Left lung (tissue), 10 donors: ENCODE measurements around the gene RASGRF1. TPM values are rescaled to one million over a fixed set of nuclear protein-coding genes. Genes with fewer than 3 reads are reported as not detected.

Experiments
- ATAC-seq: fragments of 200-7000 bp; cut with Tn5 transposase; one replicate; pipeline ENCODE4 v1.9.1; 2020; ENCODE audit warnings: moderate library complexity
- DNase-seq, 4 donors: peaks; one replicate each; pipeline ENCODE4 v3.0.0-alpha.2; 2013 to 2020
- H3K27ac ChIP-seq, 2 donors: fragments of 200-600 bp; sonication (generic) in 1 of 2; one replicate each; pipeline versions ENCODE4 v1.5.0 to v1.8.0; 2020 to 2021
- H3K27me3 ChIP-seq, 2 donors: fragments of 200-600 bp; sonication (generic) in 1 of 2; one replicate each; pipeline versions ENCODE4 v1.5.0 to v1.8.0; 2020 to 2021
- H3K36me3 ChIP-seq, 2 donors: fragments of 200-600 bp; sonication (generic) in 1 of 2; one replicate each; pipeline versions ENCODE4 v1.5.0 to v1.8.0; 2020 to 2021
- H3K4me1 ChIP-seq, 2 donors: fragments of 200-600 bp; one replicate each; pipeline ENCODE4 v1.8.0; 2021
- H3K4me3 ChIP-seq, 2 donors: fragments of 200-600 bp; sonication (generic) in 1 of 2; one replicate each; pipeline versions ENCODE4 v1.5.0 to v1.8.0; 2020 to 2021; ENCODE audit warnings: mild to moderate bottlenecking in 1 of 2
- H3K9me3 ChIP-seq, 2 donors: fragments of 200-600 bp; sonication (generic) in 1 of 2; one replicate each; pipeline versions ENCODE4 v1.5.0 to v1.8.0; 2020 to 2021
- intact Hi-C, 2 donors: fragments of 100-400 bp; cut with DNase I; formaldehyde crosslinking; loops; one replicate each; pipeline versions ENCODE4 v1.11.2 to v1.14.2; 2022
- polyA plus RNA-seq, 6 donors: library from polyadenylated mRNA; unstranded; fragments of 120-200 nt; gene quantifications; one replicate each; pipeline ENCODE4 v1.2.1, GENCODE V29; 2013; ENCODE audit not compliant: insufficient read length in 6 of 6
- total RNA-seq, 2 donors: library from RNA; stranded (reverse); fragmentation: NEBNext Ultra II Directional; extraction: Animal tissue kit (Norgen Biotek cat#: 25700); gene quantifications; one replicate each; pipeline ENCODE4 v1.2.1, GENCODE V29; 2021
- TF ChIP-seq, protein P1 (sequence below), 2 donors: fragments of 200-600 bp; sonication (generic) in 1 of 2; IDR thresholded peaks; one replicate each; pipeline versions ENCODE4 v1.5.0 to v1.8.0; 2021; ENCODE audit warnings: antibody characterized with exemption in 2 of 2
- donor health status: DM: no; HTN: yes; CAD: no.
- donor health status: DM: no; HTN: no; CAD: no.

RASGRF1 gene
- total and polyA plus RNA-seq, 8 donors, result 5.9 to 63.2 (median 26.0) TPM

DNA sequence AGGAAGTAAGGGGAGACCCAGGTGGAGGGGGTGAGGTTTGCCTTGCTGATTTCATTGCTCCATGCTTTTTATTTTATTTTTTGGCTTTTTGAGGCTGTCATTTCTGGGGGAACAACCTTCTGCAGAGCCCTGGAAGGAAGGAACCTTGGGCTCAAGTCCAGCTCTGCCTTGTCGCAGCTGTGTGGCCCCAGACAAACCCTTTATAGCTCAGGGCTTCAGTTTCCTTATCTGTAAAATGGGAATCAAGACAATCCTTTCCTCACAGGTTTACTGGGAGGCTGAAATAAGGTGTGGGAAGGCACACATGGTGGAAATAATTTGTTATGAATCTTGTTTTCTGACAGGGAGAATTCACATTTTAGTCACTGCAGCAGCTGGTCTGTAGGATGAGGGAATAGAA is 100.3 kb downstream of the RASGRF1 start:
- no peak for ATAC-seq
- DNase-seq, result no peak
- no peaks in the 10 kb centered on the region for H3K9me3 ChIP-seq
- TF ChIP-seq, protein P1, sequence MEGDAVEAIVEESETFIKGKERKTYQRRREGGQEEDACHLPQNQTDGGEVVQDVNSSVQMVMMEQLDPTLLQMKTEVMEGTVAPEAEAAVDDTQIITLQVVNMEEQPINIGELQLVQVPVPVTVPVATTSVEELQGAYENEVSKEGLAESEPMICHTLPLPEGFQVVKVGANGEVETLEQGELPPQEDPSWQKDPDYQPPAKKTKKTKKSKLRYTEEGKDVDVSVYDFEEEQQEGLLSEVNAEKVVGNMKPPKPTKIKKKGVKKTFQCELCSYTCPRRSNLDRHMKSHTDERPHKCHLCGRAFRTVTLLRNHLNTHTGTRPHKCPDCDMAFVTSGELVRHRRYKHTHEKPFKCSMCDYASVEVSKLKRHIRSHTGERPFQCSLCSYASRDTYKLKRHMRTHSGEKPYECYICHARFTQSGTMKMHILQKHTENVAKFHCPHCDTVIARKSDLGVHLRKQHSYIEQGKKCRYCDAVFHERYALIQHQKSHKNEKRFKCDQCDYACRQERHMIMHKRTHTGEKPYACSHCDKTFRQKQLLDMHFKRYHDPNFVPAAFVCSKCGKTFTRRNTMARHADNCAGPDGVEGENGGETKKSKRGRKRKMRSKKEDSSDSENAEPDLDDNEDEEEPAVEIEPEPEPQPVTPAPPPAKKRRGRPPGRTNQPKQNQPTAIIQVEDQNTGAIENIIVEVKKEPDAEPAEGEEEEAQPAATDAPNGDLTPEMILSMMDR (IDR thresholded peaks at IDR 0.05), result no peak
- no peak overlapping the region for H3K4me3 ChIP-seq
- intact Hi-C loops, result no loop called here
- no peaks in the 10 kb centered on the region for H3K36me3 ChIP-seq
- H3K27ac ChIP-seq, result peak overlapping the region; percentile 11 to 75
- H3K4me1 ChIP-seq, result peaks cover 19 to 35% of the 10 kb centered on the region in 2 donors
- H3K27me3 ChIP-seq, result no peaks in the 10 kb centered on the region

DNA sequence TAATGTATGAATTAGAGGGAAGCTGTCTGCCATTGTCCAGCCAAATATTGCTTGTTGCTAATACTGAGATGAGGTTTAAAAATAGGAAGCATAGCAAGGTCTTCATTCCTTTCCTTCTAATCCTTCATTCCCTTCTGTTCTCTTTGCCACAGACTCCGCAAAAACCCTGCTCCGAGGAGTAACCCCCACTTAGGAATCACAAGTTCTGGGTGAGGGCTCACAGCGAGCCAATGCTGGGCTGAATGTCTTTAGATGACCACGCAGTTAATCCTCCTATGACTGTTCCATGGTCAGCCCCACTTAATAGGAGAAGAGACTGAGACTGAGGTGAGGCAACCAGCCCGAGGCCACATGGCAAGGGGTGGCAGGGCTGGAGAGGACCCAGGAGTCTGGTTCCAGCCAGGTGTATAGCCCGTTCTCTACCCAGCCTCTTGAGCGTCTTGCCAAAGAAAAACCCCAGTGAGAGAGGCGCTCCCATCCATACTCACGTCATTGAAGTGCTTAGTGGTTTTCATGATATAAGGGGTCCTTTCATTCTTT is 100.8 kb downstream of the RASGRF1 start:
- no peaks in the 10 kb centered on the region for H3K9me3 ChIP-seq
- TF ChIP-seq, protein P1 (IDR thresholded peaks at IDR 0.05), result no peak
- peak; percentile 37 for ATAC-seq
- intact Hi-C loops, result no loop called here
- H3K4me1 ChIP-seq, result peaks cover 19 to 35% of the 10 kb centered on the region in 2 donors
- H3K27me3 ChIP-seq, result no peaks in the 10 kb centered on the region
- peak in 1 of 4 donors; percentile 76 for DNase-seq
- H3K4me3 ChIP-seq, result no peak overlapping the region
- no peaks in the 10 kb centered on the region for H3K36me3 ChIP-seq
- H3K27ac ChIP-seq, result peak overlapping the region; percentile 75 to 76

DNA sequence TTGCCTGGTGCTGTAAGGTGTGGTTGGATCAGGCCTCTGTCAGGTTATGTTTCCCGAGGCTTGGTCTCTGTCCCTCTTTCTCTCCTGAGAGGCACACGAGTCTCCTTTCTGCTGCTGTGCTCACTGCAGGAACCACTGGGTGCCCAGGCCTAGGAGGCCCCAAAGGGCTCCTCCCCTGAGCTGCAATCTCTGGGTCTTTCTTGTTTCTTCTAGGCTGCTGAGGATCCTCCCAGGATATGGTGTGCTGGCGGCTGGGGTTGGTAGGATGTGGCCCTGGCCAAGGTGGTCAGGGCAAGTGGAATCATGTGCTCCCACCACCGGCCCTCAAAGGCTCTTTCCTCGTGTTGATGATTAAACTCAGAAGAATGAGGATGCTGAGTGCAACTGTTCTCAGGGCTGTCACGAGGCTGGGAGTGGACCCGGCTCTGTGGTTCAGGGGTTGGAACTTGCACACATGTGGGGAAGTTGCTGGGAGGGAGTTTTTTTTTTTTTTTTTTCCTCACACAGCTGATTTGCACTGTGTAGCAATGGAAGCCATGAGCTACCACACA is 102.1 kb downstream of the RASGRF1 start:
- H3K4me3 ChIP-seq, result no peak overlapping the region
- H3K4me1 ChIP-seq, result peaks cover 19 to 39% of the 10 kb centered on the region in 2 donors
- TF ChIP-seq, protein P1 (IDR thresholded peaks at IDR 0.05), result no peak
- ATAC-seq (peak; percentile 81), DNase-seq (peak in 3 of 4 donors; percentile 70 to 95 (median 90))
- H3K27ac ChIP-seq, result peak overlapping the region; percentile 76 to 90
- intact Hi-C loops, result no loop called here
- H3K9me3 ChIP-seq, result no peaks in the 10 kb centered on the region
- H3K27me3 ChIP-seq, result no peaks in the 10 kb centered on the region
- no peaks in the 10 kb centered on the region for H3K36me3 ChIP-seq

DNA sequence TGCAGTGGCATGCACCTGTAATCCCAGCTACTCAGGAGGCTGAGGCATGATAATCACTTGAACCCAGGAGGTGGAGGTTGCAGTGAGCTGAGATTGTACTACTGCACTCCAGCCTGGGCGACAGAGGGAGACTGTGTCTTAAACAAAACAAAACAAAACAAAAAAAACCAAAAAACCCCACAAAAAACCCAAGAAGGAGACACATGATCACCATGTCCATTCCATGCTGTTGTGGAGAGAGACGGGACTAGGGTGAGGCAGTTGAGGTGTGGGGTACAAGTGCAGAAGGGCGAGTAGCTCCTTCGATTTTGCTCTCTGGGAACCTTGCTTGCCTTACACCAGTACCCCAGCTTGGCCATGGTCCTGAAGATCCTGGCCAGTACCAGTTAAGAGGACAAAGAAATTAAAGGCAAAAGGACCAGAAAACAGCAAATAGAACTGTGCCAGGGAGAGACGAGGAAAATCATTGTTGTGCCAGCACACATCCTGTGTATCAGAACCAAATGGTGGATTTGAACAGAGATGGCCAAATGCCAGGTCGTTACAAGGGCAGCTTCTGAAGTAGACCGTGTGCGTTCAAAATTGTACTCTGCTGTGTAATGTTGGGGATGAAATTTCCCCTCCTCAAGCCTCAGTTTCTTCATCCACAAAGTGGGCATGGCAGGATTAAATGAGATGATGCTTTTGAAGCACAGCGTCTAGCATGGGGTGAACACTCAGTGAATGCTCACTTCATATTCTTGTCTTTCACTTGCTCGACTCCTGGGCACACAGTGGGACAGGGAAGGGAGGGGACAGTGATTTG is 102.8 kb downstream of the RASGRF1 start:
- ATAC-seq (no peak), DNase-seq (no peak)
- Histone ChIP-seq H3K27me3 (no peaks in the 10 kb centered on the region), H3K36me3 (no peaks in the 10 kb centered on the region), H3K9me3 (no peaks in the 10 kb centered on the region), H3K4me1 (peaks cover 19 to 40% of the 10 kb centered on the region in 2 donors), H3K27ac (peak overlapping the region; percentile 76 to 90), H3K4me3 (no peak overlapping the region)
- intact Hi-C loops, result no loop called here
- TF ChIP-seq, protein P1 (IDR thresholded peaks at IDR 0.05), result no peak

DNA sequence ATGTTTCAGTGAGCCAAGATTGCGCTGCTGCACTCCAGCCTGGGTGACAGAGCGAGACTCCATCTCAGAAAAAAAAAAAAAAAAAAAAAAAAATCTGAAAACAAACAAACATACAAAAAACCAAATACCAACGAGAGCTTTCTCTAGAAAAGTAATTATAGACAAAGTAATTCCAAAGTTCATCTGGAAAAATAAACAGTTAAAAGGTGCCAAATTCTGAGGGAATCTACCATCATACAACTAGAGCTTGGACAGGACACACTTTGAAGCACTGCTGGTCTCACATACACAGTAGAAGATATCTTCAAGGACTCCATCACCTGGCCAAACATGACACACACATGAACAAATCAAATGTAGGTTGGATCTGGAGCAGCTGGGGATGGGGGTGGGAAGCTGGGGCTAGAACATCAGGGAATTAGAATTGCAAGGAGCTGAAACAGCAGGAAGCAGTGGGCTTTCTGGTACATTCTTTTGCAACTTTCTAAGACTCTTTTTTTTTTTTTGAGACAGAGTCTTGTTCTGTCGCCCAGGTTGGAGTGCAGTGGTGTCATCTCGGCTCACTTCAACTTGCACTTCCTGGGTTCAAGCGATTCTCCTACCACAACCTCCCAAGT is 104.6 kb downstream of the RASGRF1 start:
- no peak overlapping the region for H3K27ac ChIP-seq
- no peaks in the 10 kb centered on the region for H3K36me3 ChIP-seq
- TF ChIP-seq, protein P1 (IDR thresholded peaks at IDR 0.05), result no peak
- no peaks in the 10 kb centered on the region for H3K9me3 ChIP-seq
- ATAC-seq, result no peak
- intact Hi-C loops, result no loop called here
- no peak overlapping the region for H3K4me3 ChIP-seq
- peaks cover 19 to 25% of the 10 kb centered on the region in 2 donors for H3K4me1 ChIP-seq
- no peaks in the 10 kb centered on the region for H3K27me3 ChIP-seq
- no peak for DNase-seq
